Kidney epithelial cell (primary cell): Measurements from ENCODE around the gene PID1. TPM values are rescaled to one million over a fixed set of nuclear protein-coding genes. Genes with fewer than 3 reads are reported as not detected.

Source experiments
- DNase-seq: peaks from one replicate; pipeline ENCODE4 v3.0.0-alpha.2; 2010; ENCODE audit warnings: low read depth
- H3K27me3 ChIP-seq: 2 replicates; pipeline ENCODE4 v1.6.0; 2011; ENCODE audit warnings: low read length; ENCODE audit not compliant: control insufficient read depth, insufficient read depth
- H3K36me3 ChIP-seq: 2 replicates; pipeline ENCODE4 v1.5.1; 2011; ENCODE audit warnings: low read length; ENCODE audit not compliant: control insufficient read depth, insufficient read depth
- H3K4me3 ChIP-seq: 2 replicates; pipeline ENCODE4 v1.5.1; 2011; ENCODE audit warnings: low read depth, mild to moderate bottlenecking, control low read depth, low read length
- CTCF ChIP-seq: IDR thresholded peaks from 2 replicates; pipeline ENCODE4 v1.5.1; 2011; ENCODE audit warnings: mild to moderate bottlenecking, moderate library complexity, low read length, control low read depth, inconsistent platforms; ENCODE audit not compliant: insufficient read depth, poor library complexity, severe bottlenecking
- total RNA-seq: library from RNA; depleted of rRNA; stranded (reverse); fragments of >200 nt; gene quantifications from 2 replicates; pipeline ENCODE4 v1.2.3, GENCODE V29; 2015

Gene PID1
- total RNA-seq, 1 donor from 2014 or later: 0.21 TPM

- DNase-seq: no peak
- TF ChIP-seq CTCF: no peak
- Histone ChIP-seq H3K36me3 (no peaks in the 10 kb centered on the region), H3K27me3 (no peaks in the 10 kb centered on the region), H3K4me3 (no peak overlapping the region)
Observed at GRCh38 chr2:229054311-229054710, 216.8 kb downstream of the PID1 start.

GRCh38 chr2:229051798-229052197, 219.3 kb downstream of the PID1 start:
- Histone ChIP-seq H3K27me3 (no peaks in the 10 kb centered on the region), H3K4me3 (no peak overlapping the region), H3K36me3 (no peaks in the 10 kb centered on the region)
- no peak for DNase-seq
- TF ChIP-seq CTCF: no peak

- no peak for TF ChIP-seq CTCF
- H3K36me3 ChIP-seq: no peaks in the 10 kb centered on the region
- no peak overlapping the region for H3K4me3 ChIP-seq
- no peak for DNase-seq
- no peaks in the 10 kb centered on the region for H3K27me3 ChIP-seq
Observed at GRCh38 chr2:229050133-229050532, 221.0 kb downstream of the PID1 start.

GRCh38 chr2:229048134-229048533, 223.0 kb downstream of the PID1 start:
- no peaks in the 10 kb centered on the region for H3K27me3 ChIP-seq
- no peaks in the 10 kb centered on the region for H3K36me3 ChIP-seq
- no peak overlapping the region for H3K4me3 ChIP-seq
- no peak for TF ChIP-seq CTCF
- DNase-seq: no peak

GRCh38 chr2:229045671-229046070, 225.4 kb downstream of the PID1 start:
- no peak for TF ChIP-seq CTCF
- no peaks in the 10 kb centered on the region for H3K27me3 ChIP-seq
- DNase-seq: no peak
- H3K36me3 ChIP-seq: no peaks in the 10 kb centered on the region
- H3K4me3 ChIP-seq: no peak overlapping the region

- no peaks in the 10 kb centered on the region for H3K36me3 ChIP-seq
- TF ChIP-seq CTCF: no peak
- no peak overlapping the region for H3K4me3 ChIP-seq
- no peak for DNase-seq
- no peaks in the 10 kb centered on the region for H3K27me3 ChIP-seq
Observed at GRCh38 chr2:229044581-229044980, 226.5 kb downstream of the PID1 start.
